OCI-LY7 (cell line): ENCODE measurements around the gene LGALS9C. TPM values are rescaled to one million over a fixed set of nuclear protein-coding genes. Genes with fewer than 3 reads are reported as not detected.
"Not testable (repeated sequence)": the region's sequence is repeated elsewhere in the genome, so short reads cannot be mapped to it uniquely, and the experiment has no call there.

Experiments used
- BruUV-seq: library from RNA; stranded (reverse); fragments of 400-500 nt; replicated peaks from 2 replicates; lab custom pipeline; 2021; lab: Mats Ljungman, UMichigan
- CTCF ChIA-PET: fragments of 300-600 bp; sonication (Branson Sonifier 250); formaldehyde crosslinking; loops from one replicate; lab custom pipeline; 2022; ENCODE audit warnings: antibody characterized with exemption; ENCODE audit not compliant: unreplicated experiment; lab: Charles Lee
- POLR2A ChIA-PET: fragments of 300-600 bp; sonication (Branson Sonifier 250); formaldehyde crosslinking; loops from one replicate; lab custom pipeline; 2022; ENCODE audit warnings: antibody characterized with exemption; lab: Charles Lee
- DNase-seq: peaks from one replicate; pipeline ENCODE4 v3.0.0-alpha.2; 2015; ENCODE audit warnings: low spot score
- H2AFZ ChIP-seq: fragments of 200-600 bp; sonication (generic), shearing (Covaris generic); 2 replicates; pipeline ENCODE4 v1.6.1; 2014; ENCODE audit warnings: mild to moderate bottlenecking, antibody characterized with exemption, low read length, moderate library complexity
- H3K27ac ChIP-seq: fragments of 200-600 bp; sonication (generic); 2 replicates; pipeline ENCODE4 v1.5.1; 2014; ENCODE audit warnings: mixed run types, low read depth, mild to moderate bottlenecking, moderate library complexity, low read length, inconsistent platforms; ENCODE audit not compliant: poor library complexity, severe bottlenecking
- H3K36me3 ChIP-seq: fragments of 200-600 bp; sonication (generic); 2 replicates; pipeline ENCODE4 v1.6.1; 2014; ENCODE audit warnings: mild to moderate bottlenecking, antibody characterized with exemption, low read length, moderate library complexity, mixed read lengths; ENCODE audit not compliant: insufficient read depth
- H3K4me1 ChIP-seq: fragments of 200-600 bp; sonication (generic); 2 replicates; pipeline ENCODE4 v1.5.1; 2014; ENCODE audit warnings: mild to moderate bottlenecking, low read length; ENCODE audit not compliant: insufficient read depth, poor library complexity, severe bottlenecking
- H3K4me2 ChIP-seq: fragments of 200-600 bp; sonication (generic); 2 replicates; pipeline ENCODE4 v1.6.1; 2014; ENCODE audit warnings: mild to moderate bottlenecking, low read length
- H3K4me3 ChIP-seq: fragments of 200-600 bp; sonication (generic); 2 replicates; pipeline ENCODE4 v1.5.1; 2014; ENCODE audit warnings: mild to moderate bottlenecking, low read depth, low read length; ENCODE audit not compliant: poor library complexity, severe bottlenecking
- H3K79me2 ChIP-seq: fragments of 200-600 bp; sonication (generic); 2 replicates; pipeline ENCODE4 v1.6.1; 2016; ENCODE audit warnings: low read depth, mild to moderate bottlenecking, low read length, moderate library complexity, mixed read lengths; ENCODE audit not compliant: insufficient read depth
- H3K9me2 ChIP-seq: fragments of 200-600 bp; sonication (generic); 2 replicates; pipeline ENCODE4 v1.6.1; 2016; ENCODE audit warnings: mild to moderate bottlenecking, low read length, mixed read lengths; ENCODE audit not compliant: insufficient read depth
- H3K9me3 ChIP-seq: fragments of 200-600 bp; sonication (generic); 2 replicates; pipeline ENCODE4 v1.6.1; 2014; ENCODE audit warnings: mild to moderate bottlenecking, mixed run types, low read length, mixed read lengths
- H4K20me1 ChIP-seq: fragments of 200-600 bp; sonication (generic); 2 replicates; pipeline ENCODE4 v1.6.1; 2014; ENCODE audit warnings: mild to moderate bottlenecking, antibody characterized with exemption, low read length, moderate library complexity, mixed read lengths; ENCODE audit not compliant: insufficient read depth
- intact Hi-C: fragments of 100-400 bp; cut with micrococcal nuclease; formaldehyde crosslinking; loops from one replicate; pipeline ENCODE4 v1.10.0; 2022; ENCODE audit not compliant: unreplicated experiment
- total RNA-seq, 2 experiments: library from RNA; depleted of rRNA in 1 of 2; stranded (reverse); fragments of >200 nt in 1 of 2; shearing (Covaris generic) in 1 of 2; gene quantifications; 2 replicates each; pipeline ENCODE4 v1.2.3, GENCODE V29; 2014 to 2022

Gene LGALS9C
- total RNA-seq, 2 experiments from 2014 or later: not detected

DNA sequence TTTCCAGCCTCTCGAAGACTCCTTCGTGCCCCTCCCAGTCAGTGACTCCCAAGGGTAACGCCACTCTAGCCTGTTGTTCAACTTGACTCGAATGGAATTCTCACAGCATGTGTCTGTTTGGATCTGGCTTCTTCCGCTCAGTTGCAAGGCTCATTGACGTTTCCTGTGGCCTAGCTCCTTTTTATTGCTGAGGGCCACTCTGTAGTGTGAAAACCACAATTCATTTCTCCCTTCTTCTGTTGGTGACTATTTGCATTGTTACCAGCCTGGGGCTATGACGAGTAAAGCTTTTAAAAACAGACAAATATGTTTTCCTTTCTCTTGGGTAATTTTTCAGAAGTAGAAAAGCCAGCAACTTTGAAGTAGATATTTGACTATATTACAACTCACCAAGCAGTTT is 1.8 kb upstream of the LGALS9C start:
- BruUV-seq, H4K20me1 ChIP-seq, H3K79me2 ChIP-seq, H3K36me3 ChIP-seq, DNase-seq, H3K4me2 ChIP-seq, H3K9me3 ChIP-seq, POLR2A ChIA-PET, H3K4me1 ChIP-seq, H3K4me3 ChIP-seq, intact Hi-C loops, CTCF ChIA-PET, H3K9me2 ChIP-seq, H3K27ac ChIP-seq, H2AFZ ChIP-seq: not testable (repeated sequence)

DNA sequence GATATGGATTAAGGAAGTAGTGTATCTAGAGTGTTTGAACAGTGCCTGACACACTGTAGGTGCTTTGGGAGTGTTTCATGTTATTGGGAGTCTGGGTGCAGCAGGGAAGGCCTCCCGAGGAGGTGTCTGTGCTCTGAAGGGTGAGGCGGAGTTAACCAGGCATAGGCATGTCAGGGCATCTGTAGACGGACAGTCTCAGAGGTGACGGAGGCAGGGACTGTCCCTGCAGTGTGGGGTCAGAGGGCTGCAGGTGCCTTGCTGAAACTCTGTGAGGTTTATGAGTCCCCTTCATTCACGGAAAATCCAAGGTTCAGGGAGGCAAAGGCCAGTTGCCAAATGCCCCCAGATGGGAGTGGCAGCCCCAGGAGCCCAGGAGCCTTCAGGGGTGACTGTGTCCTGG is 778 bp downstream of the LGALS9C start:
- H2AFZ ChIP-seq, H3K4me1 ChIP-seq, DNase-seq, CTCF ChIA-PET, POLR2A ChIA-PET, H3K4me2 ChIP-seq, H3K9me3 ChIP-seq, intact Hi-C loops, H3K36me3 ChIP-seq, BruUV-seq, H3K9me2 ChIP-seq, H4K20me1 ChIP-seq, H3K27ac ChIP-seq, H3K4me3 ChIP-seq, H3K79me2 ChIP-seq: not testable (repeated sequence)

DNA sequence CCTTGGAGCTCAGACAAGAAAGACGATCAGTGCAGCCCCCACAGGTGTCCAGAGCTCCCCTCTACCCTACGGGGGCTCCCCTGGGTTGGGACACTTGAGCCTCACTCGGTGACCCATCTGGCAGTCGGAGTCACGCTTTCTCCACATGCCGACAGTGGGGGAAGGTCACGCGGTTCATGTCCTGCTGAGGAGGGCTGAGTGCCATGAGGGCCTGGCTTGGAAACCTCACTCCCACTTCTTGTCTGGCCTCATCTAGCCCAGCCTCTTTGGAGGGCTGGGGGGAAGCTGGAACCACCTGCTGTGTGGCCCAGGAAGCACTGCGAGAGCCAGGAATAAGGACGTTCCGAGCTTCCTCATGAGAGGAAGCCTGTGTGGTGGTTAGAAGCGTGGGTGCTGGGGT is 1.8 kb downstream of the LGALS9C start:
- H3K36me3 ChIP-seq, POLR2A ChIA-PET, H3K4me1 ChIP-seq, H3K27ac ChIP-seq, H3K4me2 ChIP-seq, H4K20me1 ChIP-seq, CTCF ChIA-PET, H2AFZ ChIP-seq, intact Hi-C loops, H3K79me2 ChIP-seq, H3K4me3 ChIP-seq, H3K9me2 ChIP-seq, BruUV-seq, DNase-seq, H3K9me3 ChIP-seq: not testable (repeated sequence)

DNA sequence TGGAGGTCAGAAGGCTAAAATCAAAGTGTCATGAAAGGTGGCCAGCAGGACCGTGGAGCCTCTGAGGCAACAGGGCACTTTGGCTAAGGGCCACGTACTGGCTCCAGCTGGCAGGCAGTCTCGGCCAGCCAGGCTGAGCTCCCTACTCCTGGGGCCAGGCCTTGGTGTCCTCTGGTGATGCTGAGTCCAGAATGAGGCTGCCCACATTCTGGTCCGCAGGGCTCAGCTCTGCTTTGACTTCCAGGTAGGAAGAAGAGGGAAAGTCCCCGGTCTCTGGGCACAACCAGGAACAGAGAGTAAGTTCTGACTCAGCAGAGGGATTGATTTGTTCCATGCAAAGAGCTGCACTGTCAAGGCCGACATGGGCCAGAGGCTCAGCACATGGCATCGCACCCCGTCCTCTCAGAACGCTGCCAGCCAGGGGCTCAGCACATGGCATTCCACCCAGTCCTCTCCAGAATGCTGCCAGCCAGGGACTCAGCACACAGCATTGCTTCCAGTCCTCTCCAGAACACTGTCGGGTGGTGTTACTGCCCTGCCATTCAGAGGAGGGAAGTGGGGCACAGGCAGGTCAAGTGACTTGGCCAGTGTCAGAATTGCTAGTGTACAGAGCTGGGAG is 2.5 kb downstream of the LGALS9C start:
- H2AFZ ChIP-seq, DNase-seq, H4K20me1 ChIP-seq, CTCF ChIA-PET, intact Hi-C loops, POLR2A ChIA-PET, H3K4me3 ChIP-seq, H3K36me3 ChIP-seq, BruUV-seq, H3K4me1 ChIP-seq, H3K9me3 ChIP-seq, H3K4me2 ChIP-seq, H3K9me2 ChIP-seq, H3K79me2 ChIP-seq, H3K27ac ChIP-seq: not testable (repeated sequence)

DNA sequence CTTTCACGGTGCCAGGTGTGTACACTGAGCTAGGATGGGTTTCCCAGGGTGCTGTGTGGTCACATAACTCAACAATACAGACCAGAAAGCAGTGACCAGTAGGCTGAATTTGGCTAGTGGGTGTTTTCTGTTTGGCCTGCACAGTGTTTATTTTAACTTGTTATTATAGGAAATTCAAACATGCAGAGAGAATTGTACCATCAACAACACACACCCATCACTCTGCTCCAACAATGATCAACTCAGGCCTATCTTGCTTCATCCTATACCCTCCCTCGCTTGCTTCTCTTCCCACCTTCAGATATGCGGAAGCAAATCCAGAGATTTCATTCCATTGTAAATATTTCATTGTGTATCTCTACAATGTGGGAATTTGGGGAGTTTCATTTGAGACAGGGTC is 5.2 kb downstream of the LGALS9C start:
- H2AFZ ChIP-seq, H3K4me3 ChIP-seq, BruUV-seq, intact Hi-C loops, H3K79me2 ChIP-seq, H3K9me3 ChIP-seq, H3K4me1 ChIP-seq, H3K9me2 ChIP-seq, H3K27ac ChIP-seq, H3K36me3 ChIP-seq, H4K20me1 ChIP-seq, DNase-seq, CTCF ChIA-PET, POLR2A ChIA-PET, H3K4me2 ChIP-seq: not testable (repeated sequence)

DNA sequence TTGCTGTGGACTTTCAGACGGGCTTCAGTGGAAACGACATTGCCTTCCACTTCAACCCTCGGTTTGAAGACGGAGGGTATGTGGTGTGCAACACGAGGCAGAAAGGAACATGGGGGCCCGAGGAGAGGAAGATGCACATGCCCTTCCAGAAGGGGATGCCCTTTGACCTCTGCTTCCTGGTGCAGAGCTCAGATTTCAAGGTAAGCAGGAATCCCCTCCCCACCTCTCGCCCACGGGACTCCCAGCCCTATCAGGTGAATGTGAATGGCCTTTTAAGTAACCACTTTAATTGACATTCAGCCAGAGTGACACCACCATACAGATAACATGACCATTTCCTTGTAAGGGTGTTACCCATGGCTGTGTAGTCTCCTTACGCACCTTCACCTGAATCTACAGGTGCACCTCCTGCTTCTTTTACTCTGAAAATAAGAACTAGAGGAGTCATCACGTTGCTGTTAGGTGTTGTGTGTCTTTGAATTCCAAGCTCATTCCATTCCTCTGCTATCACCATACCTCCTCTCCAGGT is 9.4 kb downstream of the LGALS9C start:
- H3K36me3 ChIP-seq, H2AFZ ChIP-seq, H3K9me2 ChIP-seq, H3K9me3 ChIP-seq, H3K27ac ChIP-seq, DNase-seq, intact Hi-C loops, H3K79me2 ChIP-seq, H3K4me1 ChIP-seq, H3K4me3 ChIP-seq, H3K4me2 ChIP-seq, BruUV-seq, H4K20me1 ChIP-seq, CTCF ChIA-PET, POLR2A ChIA-PET: not testable (repeated sequence)
